Nephron progenitor cell (in vitro differentiated cells): ENCODE measurements around the gene RPL38.

Source experiments
- DNase-seq: peaks from one replicate; pipeline ENCODE4 v3.0.0; 2021
- H3K27ac Mint-ChIP-seq: 2 replicates; pipeline ENCODE4 v1.8.0; 2021; ENCODE audit warnings: mild to moderate bottlenecking, moderate library complexity, mixed read lengths
- H3K27me3 Mint-ChIP-seq: 2 replicates; pipeline ENCODE4 v1.8.0; 2021; ENCODE audit warnings: mild to moderate bottlenecking, low read depth, mixed read lengths; ENCODE audit not compliant: poor library complexity
- H3K36me3 Mint-ChIP-seq: 2 replicates; pipeline ENCODE4 v1.8.0; 2021; ENCODE audit warnings: low read depth, mixed read lengths
- H3K4me1 Mint-ChIP-seq: 2 replicates; pipeline ENCODE4 v1.8.0; 2021; ENCODE audit warnings: mixed read lengths
- H3K4me3 Mint-ChIP-seq: 2 replicates; pipeline ENCODE4 v1.8.0; 2021; ENCODE audit warnings: mild to moderate bottlenecking, moderate library complexity, mixed read lengths
- H3K9me3 Mint-ChIP-seq: 2 replicates; pipeline ENCODE4 v1.8.0; 2021; ENCODE audit warnings: mild to moderate bottlenecking, moderate library complexity, mixed read lengths
- TF ChIP-seq, protein P1 (sequence below): fragments of 200-600 bp; sonication (generic); IDR thresholded peaks from 2 replicates; pipeline ENCODE4 v1.5.0; 2021; ENCODE audit warnings: antibody characterized with exemption

RPL38 gene

DNA sequence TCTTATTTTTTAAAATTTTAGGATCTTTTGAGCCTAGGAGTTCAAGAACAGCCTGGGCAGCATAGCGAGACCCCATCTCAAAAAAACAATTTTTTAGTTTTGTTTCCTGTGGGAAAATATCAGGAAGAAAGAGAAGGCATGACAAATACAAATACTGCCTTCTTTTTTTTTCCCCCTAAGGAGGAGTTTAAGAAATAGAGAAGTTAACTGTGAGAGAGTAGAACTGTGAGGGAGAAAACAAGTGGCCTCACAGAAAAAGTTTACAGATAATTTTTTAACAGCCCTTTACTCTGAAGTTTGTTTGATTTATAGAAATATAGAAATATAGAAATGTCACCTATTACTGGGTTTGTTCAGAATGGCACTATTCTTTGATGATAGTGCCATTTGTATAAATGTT lies 31.0 kb downstream of the RPL38 start:
- Mint-ChIP-seq H3K9me3 (no peaks in the 10 kb centered on the region), H3K36me3 (no peaks in the 10 kb centered on the region), H3K4me3 (no peak overlapping the region), H3K27me3 (peaks cover 22% of the 10 kb centered on the region), H3K27ac (no peak overlapping the region), H3K4me1 (peaks cover 28% of the 10 kb centered on the region)
- TF ChIP-seq, protein P1, sequence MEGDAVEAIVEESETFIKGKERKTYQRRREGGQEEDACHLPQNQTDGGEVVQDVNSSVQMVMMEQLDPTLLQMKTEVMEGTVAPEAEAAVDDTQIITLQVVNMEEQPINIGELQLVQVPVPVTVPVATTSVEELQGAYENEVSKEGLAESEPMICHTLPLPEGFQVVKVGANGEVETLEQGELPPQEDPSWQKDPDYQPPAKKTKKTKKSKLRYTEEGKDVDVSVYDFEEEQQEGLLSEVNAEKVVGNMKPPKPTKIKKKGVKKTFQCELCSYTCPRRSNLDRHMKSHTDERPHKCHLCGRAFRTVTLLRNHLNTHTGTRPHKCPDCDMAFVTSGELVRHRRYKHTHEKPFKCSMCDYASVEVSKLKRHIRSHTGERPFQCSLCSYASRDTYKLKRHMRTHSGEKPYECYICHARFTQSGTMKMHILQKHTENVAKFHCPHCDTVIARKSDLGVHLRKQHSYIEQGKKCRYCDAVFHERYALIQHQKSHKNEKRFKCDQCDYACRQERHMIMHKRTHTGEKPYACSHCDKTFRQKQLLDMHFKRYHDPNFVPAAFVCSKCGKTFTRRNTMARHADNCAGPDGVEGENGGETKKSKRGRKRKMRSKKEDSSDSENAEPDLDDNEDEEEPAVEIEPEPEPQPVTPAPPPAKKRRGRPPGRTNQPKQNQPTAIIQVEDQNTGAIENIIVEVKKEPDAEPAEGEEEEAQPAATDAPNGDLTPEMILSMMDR, result no peak
- DNase-seq, result no peak

DNA sequence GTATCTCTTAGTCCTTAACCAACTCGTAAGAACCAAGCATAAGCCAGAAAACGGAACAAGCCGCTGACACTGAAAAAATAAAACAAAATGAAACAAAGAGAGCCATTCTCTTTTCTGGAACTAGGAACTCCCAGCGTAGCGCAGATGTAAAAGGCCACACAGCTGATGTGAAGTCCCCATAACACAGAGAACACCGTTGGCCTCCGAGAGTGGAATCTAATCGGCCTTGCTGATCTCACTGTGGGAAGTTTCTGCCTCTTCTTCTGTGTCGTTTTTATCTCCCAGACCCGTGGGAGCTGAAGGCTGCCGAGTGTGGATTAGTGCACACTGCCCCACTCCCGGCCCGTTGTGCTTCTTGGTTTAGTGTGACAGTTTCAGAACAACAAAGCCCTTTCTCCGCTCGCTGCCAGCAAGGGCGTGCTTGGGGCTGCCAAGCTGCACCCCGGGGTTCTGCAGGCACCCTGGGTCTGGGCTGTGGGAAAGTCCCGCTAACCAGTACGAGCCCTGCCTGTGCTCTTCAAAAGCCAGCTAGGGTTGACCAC lies 31.6 kb downstream of the RPL38 start:
- H3K4me3 Mint-ChIP-seq, result no peak overlapping the region
- H3K27me3 Mint-ChIP-seq, result peaks cover 22% of the 10 kb centered on the region
- no peak for DNase-seq

DNA sequence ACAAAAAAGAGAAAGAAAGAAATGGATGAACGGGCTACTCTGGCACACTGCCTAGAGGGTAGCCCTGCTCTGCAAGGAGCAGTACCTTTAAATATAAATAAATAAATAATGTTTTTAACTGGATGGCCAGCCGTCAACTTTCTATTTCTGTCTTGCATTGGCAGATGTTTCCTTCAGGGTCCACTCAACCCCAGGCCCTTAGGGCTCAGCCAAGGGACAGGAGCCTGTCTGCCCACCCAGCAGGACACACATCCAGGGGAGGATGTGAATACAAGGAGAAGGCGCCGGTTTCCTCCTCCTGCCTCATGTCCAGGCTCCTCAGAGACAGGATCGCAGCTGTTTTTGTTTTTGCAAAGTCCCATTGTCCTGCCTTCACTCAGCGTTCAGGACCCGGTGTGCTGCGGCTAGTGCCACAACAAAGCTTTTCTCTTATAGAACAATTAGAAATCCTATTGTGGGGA lies 32.5 kb downstream of the RPL38 start:
- H3K27ac Mint-ChIP-seq, result no peak overlapping the region

More for the DNA sequence above, 31.6 kb downstream of the RPL38 start:
- H3K9me3 Mint-ChIP-seq, result no peaks in the 10 kb centered on the region
- H3K27ac Mint-ChIP-seq, result no peak overlapping the region
- peaks cover 32% of the 10 kb centered on the region for H3K4me1 Mint-ChIP-seq
- TF ChIP-seq, protein P1, result no peak
- no peaks in the 10 kb centered on the region for H3K36me3 Mint-ChIP-seq

DNA sequence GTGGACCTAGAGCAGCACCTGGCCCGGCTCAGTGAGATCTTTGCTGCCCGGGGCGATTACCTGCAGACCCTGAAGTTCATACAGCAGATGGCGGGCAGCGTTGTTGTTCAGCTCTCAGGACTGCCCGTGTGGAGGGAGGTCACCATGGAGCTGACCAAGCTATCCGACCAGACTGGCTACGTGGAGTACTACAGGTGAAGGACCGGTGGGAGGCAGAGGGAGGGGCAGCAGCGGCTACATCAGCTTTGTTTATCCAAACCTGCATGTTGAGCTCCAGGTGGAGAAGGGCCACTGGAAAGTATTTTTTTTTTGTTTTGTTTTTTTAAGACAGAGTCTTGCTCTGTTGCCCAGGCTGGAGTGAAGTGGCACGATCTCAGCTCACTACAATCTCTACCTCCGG lies 33.8 kb downstream of the RPL38 start:
- no peak for DNase-seq
- Mint-ChIP-seq H3K4me3 (no peak overlapping the region), H3K36me3 (no peaks in the 10 kb centered on the region), H3K4me1 (peaks cover 38% of the 10 kb centered on the region), H3K27ac (no peak overlapping the region), H3K27me3 (peaks cover 21% of the 10 kb centered on the region), H3K9me3 (no peaks in the 10 kb centered on the region)
- TF ChIP-seq, protein P1, result no peak

More for the DNA sequence above, 32.5 kb downstream of the RPL38 start:
- Mint-ChIP-seq H3K4me3 (no peak overlapping the region), H3K27me3 (peaks cover 19% of the 10 kb centered on the region), H3K4me1 (peaks cover 38% of the 10 kb centered on the region), H3K36me3 (no peaks in the 10 kb centered on the region), H3K9me3 (no peaks in the 10 kb centered on the region)
- TF ChIP-seq, protein P1, result no peak
- no peak for DNase-seq

DNA sequence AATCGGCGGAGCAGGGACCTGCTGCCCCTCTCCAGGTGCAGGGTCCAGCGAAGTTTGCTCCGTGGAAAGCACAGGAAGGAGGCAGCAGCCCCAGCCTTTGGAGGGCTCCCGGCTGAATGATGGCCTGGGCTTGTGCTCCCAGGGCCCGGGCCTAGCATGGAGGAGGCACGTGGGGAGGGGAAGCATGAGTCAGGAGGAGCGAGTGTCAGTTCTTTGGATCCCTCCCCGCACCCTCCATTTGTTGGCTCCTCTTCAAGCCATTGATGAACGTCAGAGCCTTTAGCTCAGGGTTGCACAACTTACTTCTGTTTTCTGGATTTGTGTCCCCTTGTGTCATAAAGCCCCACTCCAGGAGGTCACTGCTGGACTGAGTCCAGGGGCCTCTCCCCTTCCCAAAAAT lies 35.7 kb downstream of the RPL38 start:
- H3K4me3 Mint-ChIP-seq, result no peak overlapping the region
- no peaks in the 10 kb centered on the region for H3K36me3 Mint-ChIP-seq

More for the DNA sequence above, 35.7 kb downstream of the RPL38 start:
- TF ChIP-seq, protein P1, result no peak
- no peaks in the 10 kb centered on the region for H3K9me3 Mint-ChIP-seq
- H3K27ac Mint-ChIP-seq, result no peak overlapping the region
- DNase-seq, result no peak
- H3K27me3 Mint-ChIP-seq, result peaks cover 27% of the 10 kb centered on the region
- peaks cover 28% of the 10 kb centered on the region for H3K4me1 Mint-ChIP-seq
